ENCODE results near the gene CYFIP1.

Gene CYFIP1

DNA sequence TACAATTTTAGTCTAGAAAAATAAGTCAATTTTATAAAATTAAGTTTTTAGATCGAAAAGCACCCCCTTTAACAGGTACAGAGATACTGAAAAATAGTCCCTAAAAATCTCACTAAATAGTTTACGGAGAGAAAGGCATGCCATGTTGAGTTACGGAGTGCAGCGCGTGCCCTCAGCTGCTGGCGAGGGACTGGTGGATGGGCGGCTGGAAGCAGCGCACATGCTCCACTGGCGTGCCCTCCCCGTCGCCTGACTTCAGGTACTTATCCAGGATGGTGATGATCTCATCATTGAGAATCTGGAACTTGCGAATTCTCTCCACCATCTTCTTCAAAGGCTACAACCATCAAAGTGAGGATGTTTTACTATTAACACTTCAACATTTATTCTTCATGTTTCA is 110.3 kb downstream of the CYFIP1 start:
- DNase-seq (ENCODE audit: low spot score) = no peak

DNA sequence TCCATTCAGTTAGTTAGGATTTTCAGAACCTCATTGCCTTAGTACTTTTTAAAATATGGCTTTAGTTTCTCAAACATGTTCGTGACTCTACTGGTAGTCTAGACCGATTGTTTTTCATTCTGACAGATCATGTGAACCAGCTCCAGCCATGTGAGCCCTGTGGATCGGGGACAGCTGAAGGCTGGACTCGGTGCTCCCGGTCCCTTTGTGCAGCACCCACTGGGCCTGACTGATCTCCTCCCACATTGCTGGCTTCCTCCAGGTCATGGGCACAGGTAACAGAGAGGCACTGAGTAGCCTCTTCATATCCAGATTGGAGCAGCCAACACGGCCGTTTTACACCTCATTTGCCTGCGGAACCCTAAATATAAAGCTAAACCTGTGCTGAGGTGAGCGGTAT is 111.2 kb downstream of the CYFIP1 start:
- no peak for DNase-seq (ENCODE audit: low spot score)

DNA sequence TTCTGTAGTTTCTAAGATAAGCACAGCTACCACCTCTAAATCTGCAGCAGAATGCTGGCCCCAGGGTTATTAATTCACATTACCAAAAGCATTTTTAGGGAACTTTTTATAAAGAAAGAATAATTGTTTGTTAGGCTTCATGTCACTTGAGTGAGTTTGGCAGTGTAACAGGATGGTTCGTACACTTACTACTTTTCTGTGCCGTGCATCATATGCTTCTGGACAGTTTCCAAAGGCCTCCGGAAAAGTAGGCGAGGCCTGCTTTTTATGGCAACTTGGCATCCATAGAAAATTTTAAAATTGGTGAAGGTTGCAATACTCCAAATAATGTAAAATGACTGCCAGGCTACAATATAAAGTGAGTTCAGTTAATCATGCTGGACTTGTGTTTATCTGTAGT is 111.7 kb downstream of the CYFIP1 start:
- DNase-seq (ENCODE audit: low spot score) = no peak

DNA sequence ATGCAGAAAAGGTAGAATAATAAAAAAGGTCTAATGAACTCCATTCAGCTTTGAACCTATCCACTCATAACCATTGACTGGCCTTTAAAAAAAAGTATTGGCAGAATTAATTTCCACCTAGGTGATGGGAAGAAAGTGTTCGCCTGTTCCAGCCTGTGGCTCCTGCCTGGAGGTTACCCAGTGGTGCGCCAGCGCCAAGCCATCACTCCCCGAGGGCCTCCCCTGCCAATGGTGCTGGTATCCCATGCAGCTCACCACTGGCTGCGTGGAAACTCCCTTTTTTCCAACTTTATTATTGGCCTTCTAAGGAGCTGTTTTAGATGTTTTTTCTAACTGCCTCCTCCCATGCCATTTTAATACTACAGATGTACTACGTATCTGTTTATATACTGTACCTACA is 112.3 kb downstream of the CYFIP1 start:
- no peak for DNase-seq (ENCODE audit: low spot score)

DNA sequence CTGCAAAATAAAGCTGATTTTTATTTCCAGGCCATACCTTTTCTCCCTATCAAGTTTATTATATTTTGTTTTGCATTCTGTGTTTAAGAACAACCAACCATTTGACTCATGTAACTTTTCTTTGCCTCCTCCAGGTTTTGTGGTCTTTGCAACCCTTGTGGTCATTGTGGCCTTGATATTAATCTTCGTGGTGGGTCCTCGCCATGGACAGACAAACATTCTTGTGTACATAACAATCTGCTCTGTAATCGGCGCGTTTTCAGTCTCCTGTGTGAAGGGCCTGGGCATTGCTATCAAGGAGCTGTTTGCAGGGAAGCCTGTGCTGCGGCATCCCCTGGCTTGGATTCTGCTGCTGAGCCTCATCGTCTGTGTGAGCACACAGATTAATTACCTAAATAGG is 114.1 kb downstream of the CYFIP1 start:
- DNase-seq (ENCODE audit: low spot score) = no peak

DNA sequence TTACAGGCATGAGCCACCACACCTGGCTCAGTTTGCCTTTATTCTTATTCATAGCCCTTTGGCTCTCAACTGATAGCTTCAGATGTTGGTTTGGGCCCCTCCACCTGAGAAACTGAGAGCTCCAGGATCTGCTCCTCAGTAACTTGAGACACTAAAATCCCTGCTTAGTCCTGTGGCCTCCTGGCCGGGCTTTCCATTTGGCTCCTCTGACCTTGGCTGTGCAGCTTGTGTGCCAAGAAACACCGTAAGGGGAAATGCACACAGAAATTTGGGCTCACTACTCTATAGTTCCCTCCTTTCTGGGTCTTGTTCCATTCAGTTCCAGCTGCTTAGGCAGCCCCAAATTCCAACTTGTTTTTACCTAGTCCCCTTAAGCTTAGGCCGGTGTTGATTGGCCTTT is 116.8 kb downstream of the CYFIP1 start:
- DNase-seq (ENCODE audit: low spot score) = no peak

DNA sequence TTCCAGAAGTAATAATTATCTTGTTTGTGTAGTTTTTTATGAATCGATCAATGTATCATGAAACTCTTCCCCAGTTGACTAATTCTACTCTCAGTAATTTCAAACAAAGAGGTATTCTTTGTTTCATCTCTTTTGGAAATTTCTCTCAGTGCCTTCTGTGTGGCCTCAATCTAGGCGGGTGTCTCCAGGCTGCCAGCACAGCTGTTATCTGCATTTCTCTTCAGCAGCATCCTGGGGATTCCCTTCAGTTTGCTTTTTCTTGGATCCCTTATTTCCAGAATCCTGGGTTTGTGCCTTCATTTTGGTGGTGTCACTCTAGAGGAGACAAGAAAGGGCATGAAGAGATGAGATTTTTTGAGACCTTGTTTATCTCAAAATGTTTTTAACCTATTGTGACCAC is 119.0 kb downstream of the CYFIP1 start:
- no peak for DNase-seq (ENCODE audit: low spot score)

DNA sequence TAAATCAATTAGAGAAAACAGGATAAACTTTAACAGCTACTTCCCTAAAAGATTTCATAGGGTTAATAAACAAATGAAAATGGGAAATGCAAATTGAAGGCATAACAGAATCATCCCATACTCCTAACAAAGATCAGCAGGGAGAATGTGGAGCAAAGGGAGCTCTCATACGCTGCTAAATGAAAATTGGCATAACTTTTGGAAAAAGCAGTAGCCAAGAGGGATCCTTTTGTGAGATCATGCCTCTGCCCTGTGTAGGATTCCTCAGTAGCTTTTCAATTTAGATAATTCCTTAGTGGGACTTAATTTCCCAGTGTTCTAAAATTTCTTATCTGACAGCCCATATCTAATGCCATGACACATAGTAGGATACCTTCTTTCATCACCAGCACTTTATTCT is 123.5 kb downstream of the CYFIP1 start:
- DNase-seq (ENCODE audit: low spot score) = no peak

DNA sequence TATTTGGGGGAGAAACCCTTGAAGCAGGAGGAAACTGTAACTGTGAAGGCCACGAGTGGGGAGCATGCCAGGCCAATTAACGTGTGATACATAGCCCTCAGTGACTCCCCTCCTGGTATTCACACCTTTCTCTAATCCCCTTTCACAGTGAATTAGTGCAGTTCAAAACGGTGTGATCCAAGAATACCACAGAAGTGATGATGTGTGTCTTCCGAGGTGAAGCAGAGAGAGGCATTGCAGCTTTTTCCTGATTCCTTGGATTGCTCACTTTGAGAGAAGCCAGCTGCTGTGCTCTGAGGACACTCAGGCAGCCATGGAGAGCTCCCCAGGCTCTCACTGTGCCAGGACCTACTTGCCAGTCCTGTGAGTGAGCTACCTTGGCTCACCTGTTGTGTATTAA is 124.4 kb downstream of the CYFIP1 start:
- DNase-seq (ENCODE audit: low spot score) = no peak

DNA sequence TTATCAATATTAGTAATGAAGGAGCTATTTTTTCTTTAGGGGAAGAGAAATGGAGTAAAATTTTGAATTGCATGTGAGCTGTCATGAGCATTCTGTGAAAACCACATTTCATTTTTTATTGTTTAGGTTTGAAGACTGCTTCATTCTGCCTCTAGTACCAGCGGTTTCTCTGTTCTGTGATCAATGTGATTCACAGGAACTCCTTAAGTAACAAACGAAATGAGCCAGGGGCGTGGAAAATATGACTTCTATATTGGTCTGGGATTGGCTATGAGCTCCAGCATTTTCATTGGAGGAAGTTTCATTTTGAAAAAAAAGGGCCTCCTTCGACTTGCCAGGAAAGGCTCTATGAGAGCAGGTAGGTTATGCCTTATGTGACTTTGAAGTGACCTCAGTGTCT is 128.7 kb downstream of the CYFIP1 start:
- DNase-seq (ENCODE audit: low spot score) = no peak

DNA sequence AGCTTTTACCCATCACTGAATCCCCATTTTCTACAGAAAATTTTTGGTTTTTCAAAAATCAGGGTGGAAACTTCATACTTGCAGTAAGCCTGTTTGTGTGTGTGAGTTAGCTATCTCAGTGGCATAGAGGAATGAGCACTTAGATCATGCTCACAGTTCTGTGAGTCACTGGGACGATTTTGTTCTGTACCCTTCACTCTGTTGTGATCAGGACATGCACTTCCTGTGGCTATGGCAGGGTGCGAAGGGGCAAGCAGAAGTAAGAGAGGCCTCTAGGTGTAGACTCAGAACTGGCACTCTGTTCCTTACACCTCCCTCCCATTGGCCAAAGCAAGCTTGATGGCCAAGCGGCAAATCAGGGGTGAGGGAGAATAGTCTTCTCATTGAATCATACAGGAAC is 130.1 kb downstream of the CYFIP1 start:
- DNase-seq (ENCODE audit: low spot score) = no peak

DNA sequence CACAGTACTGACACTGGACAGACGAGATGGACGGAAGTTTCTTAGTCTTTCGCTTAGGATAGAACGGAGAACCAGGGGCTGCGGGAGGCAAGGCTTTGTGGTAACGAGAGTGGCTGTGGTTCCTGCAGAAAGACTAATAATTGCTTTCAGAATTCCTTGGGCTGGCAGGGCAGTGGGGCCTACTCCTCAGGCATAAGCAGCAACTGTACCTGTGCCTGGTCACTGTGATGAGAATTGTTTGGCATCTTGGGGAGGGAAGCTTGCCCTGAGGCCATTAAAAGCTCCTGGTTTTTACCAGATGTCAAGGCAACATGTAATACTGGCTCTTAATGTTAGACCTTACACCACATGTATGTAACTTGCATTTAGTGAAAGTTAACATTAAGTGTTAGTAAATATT is 134.1 kb downstream of the CYFIP1 start:
- DNase-seq (ENCODE audit: low spot score) = no peak

DNA sequence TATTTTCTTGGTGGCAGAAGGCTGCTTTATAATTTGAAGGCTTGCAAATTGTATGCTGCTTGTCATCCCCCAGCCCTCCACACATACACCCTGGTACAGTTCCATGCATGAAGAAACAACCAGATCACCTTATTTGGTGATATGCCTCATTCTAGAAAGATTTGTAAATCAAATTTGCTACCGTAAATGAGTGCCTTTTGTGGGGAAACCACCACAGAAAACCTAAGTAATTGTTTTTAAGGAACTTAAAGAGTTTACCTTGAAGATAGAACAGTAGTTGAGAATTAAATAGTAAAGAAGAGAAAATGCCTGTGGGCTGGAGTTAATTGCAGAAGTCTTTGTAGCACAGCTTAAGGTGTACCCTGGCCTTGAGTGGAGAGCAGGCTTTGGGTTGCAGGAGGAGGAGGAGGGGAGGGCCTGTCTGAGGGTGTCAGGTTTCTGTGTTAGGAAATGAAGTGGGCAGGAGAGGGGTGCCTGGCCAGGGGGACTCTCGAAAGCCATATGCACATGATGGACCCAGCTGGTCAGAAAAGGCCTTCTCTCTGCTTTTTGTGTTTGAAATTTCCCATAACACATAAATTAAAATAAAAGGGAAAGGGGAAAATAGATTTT is 134.8 kb downstream of the CYFIP1 start:
- no peak for DNase-seq (ENCODE audit: low spot score)

DNA sequence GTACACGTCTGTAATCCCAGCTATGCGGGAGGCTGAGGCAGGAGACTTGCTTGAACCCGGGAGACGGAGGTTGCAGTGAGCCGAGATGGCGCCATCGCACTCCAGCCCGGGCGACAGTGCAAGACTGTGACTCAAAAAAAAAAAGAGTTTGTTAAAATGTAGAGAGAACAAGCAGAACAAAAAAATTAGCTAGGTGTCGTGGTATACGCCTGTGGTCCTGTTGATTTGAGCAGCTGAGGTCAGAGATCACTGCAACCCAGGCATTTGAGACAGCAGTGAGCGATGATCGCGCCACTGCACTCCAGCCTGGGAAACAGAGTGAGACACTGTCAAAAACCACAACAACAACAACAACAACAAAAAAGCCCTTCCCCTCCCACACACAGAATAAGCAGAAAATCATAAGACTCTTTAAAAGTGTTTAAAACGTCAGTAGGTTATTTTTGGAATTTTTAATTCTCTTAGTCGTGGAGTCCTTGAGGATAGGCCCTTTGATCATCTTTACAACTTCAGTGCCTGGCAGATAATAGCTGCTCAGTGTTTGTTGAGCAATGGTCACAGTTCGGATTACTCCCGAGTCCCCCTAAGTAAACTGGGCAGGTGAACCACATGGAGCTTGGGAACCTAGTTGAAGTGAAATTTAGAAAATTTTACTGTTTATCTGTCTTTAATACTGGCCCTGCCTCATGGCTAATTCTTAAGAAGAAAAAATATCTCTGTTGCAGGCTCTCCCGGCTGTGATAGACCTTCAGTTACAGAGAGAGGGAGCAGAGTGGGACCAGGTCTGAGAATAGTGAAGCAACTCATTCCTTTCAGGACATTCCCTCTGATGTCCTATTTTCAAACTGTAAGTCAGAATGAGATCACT is 135.5 kb downstream of the CYFIP1 start:
- no peak for DNase-seq (ENCODE audit: low spot score)

DNA sequence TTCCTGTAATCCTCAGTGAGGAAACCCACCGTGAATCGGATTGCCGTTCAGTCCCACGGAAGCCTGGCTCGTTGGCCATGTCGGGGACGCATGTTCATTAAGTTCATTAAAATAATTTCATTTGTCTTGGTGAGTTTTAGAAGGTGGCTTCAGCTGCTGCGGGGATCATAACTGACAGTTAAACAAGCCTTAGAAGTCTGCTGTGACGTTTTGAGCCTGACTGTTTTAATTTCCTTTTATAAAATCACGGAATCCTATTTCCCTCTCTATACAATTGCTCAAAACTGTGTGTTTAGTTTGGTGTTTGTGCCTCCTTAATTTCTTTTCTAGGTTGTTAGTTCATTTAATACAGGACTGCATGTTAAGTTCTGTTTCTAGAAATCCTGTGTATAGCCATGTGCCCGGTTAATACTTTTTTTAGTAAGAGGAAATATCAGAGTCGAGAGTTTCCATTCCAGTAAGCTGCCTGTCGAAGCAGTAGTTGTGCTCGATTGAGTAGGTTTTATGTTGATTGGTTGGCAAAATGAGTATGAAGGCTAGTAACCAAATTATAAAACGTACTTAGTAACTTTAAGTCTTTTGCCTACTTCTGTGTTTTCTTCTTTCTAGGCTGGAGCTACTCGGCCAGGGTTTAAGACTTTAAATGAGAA is 141.0 kb downstream of the CYFIP1 start:
- no peak for DNase-seq (ENCODE audit: low spot score)

DNA sequence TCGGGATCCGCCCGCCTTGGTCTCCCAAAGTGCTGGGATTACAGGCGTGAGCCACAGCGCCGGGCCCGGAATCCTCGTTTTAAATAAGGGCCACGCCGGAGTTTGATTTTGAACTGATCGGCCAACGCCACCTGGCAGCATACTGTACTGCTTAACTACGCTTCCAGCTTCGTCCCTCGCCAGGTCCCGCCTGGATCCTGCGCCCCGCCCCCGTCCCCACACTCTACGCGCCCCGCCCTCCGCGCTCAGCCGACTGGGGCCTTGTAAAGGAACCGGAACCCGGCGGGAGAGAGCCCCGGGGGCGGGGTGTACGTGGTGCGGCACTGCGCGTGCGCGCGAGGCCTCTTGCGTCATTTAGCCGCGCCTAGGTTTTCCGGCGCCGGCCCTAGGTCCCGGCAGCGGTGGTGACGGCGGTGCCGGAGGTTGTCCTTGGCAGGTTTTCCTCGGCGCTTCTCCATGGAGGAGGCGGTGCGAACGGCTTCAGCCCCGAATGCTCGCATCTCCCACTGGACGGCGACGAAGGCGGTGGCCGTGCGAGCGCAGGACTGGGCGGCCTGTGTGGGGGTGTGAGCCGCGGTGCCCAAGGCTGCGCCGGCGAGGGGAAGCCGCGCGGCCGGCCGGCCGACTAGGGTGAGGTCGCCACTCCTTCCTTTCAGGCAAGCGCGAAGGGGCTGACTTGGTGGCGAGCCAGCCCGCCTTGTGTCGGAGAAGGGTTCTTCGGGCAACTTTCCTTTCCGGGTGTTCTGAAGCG is 141.7 kb downstream of the CYFIP1 start, which contains the start of gene NIPA2:
TSS of gene NIPA2 (plus strand) at position 375 of the 751 bp plus-strand sequence. CDS start 13,066 bp downstream, outside the sequence.
- DNase-seq (ENCODE audit: low spot score) = peak; percentile 99

DNA sequence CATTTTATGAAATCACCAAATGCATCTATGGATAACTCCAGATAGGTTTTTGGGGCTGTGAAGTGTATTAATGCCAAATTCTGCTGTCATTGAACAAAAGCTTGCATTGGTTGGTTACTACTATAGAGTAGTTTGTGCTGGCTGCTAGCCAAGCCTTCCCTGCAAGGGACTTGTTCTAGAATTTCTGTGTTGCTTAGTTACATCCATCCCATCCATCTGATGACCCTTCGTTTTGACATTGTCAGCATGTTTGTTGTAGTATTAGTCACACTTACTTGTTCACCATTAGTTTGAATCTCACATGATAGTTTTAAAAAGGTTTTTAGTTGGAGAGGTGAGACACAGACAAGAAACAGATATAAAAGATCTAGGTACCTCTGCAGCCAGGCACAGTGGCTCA is 148.7 kb downstream of the CYFIP1 start:
- DNase-seq (ENCODE audit: low spot score) = no peak

DNA sequence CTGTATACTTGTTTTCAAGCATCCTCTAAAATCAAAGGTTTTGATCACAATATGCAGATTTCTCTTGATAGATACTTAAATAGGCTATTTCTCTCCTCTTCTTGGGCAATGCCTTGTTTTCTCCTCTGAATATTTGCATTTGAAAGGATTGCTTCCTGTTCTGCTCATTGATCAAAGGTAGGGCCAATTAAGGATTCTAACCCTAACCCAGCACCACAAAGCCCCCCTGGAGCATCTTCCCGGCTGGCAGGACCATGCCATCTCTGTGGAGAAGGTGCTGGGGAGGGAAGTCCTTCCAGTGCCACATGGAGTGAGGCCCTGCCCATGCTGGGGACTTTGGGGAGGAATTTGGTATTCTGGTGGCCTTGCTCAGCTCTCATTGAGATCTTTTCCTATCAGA is 153.0 kb downstream of the CYFIP1 start:
- DNase-seq (ENCODE audit: low spot score) = no peak

DNA sequence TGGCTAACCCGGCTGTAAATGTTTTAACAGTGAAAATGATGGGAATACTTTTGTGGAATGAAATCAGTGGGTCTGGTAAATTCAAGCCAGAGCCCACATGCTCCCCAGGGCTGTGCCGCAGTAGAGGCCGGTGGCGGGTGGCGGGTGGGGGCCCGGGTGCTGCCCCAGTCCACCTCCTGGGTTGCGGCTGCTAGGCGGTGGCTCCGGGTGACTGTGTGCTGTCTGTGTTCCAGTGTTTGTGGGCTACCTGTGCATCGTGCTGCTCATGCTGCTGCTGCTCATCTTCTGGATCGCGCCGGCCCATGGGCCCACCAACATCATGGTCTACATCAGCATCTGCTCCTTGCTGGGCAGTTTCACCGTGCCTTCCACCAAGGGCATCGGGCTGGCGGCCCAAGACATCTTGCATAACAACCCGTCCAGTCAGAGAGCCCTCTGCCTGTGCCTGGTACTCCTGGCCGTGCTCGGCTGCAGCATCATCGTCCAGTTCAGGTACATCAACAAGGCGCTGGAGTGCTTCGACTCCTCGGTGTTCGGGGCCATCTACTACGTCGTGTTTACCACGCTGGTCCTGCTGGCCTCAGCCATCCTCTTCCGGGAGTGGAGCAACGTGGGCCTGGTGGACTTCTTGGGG is 156.6 kb downstream of the CYFIP1 start:
- DNase-seq (ENCODE audit: low spot score) = no peak

DNA sequence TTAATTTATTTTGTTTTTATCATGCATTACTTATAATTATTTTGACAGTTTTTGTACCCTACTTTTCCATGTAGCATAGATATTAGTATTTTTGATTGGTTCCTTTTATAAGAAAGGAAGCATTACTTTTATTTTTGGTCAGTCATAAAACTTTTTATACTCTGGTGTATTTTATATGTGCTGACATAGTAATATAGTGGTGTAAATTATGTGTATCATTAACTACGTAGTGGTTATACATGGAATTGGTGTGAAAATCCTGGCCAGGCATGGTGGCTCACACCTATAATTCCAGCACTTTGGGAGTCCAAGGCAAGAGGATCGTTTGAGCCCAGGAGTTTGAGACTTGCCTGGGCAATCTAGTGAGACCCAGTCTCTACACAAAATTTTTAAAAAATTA is 160.5 kb downstream of the CYFIP1 start:
- no peak for DNase-seq (ENCODE audit: low spot score)

Data from AG20443 (cell line).